Activated CD8-positive, alpha-beta memory T cell treated with anti-CD3 and anti-CD28 coated beads, Interleukin-2, amount 50 U/mL, for 24 hours (primary cell): ENCODE measurements around the gene MACC1.
"Not testable (repeated sequence)": the region's sequence is repeated elsewhere in the genome, so short reads cannot be mapped to it uniquely, and the experiment has no call there.

Source experiments
- DNase-seq: peaks from one replicate; pipeline ENCODE4 v3.0.0-alpha.2; 2020; ENCODE audit errors: extremely low read depth

MACC1 gene

GRCh38 chr7:20131776-20132175, 85.4 kb downstream of the MACC1 start:
- no peak for DNase-seq

- DNase-seq, result no peak
Measured at GRCh38 chr7:20129920-20130319, 87.3 kb downstream of the MACC1 start.

- DNase-seq, result no peak
Measured at GRCh38 chr7:20128001-20128400, 89.2 kb downstream of the MACC1 start.

DNA sequence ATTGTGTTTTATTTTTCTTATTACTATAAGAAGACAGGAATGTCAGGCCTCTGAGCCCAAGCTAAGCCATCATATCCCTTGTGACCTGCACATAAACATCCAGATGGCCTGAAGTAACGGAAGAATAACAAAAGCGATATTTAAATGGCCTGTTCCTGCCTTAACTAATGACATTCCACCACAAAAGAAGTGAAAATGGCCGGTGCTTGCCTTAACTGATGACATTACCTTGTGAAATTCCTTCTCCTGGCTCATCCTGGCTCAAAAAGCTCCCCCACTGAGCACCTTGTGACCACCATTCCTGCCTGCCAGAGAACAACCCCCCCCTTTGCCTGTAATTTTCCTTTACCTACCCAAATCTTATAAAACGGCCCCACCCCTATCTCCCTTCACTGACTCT, 91.1 kb downstream of the MACC1 start:
- DNase-seq, result not testable (repeated sequence)

DNA sequence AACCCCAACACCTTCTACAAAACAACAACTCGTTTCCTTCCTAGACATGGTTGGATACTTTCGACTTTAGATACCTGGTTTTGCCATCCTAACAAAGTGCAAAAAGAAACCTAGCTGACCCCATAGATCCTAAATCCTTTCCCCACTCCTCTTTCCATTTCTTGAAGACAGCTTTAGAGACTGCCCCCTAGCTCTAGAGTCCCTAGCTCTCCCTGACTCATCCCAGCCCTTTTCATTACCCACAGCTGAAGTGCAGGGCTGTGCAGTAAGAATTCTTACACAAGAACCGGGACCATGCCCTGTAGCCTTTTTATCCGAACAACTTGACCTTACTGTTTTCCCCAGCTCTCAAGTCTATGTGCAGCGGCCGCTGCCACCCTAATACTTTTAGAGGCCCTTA, 93.1 kb downstream of the MACC1 start:
- not testable (repeated sequence) for DNase-seq

DNA sequence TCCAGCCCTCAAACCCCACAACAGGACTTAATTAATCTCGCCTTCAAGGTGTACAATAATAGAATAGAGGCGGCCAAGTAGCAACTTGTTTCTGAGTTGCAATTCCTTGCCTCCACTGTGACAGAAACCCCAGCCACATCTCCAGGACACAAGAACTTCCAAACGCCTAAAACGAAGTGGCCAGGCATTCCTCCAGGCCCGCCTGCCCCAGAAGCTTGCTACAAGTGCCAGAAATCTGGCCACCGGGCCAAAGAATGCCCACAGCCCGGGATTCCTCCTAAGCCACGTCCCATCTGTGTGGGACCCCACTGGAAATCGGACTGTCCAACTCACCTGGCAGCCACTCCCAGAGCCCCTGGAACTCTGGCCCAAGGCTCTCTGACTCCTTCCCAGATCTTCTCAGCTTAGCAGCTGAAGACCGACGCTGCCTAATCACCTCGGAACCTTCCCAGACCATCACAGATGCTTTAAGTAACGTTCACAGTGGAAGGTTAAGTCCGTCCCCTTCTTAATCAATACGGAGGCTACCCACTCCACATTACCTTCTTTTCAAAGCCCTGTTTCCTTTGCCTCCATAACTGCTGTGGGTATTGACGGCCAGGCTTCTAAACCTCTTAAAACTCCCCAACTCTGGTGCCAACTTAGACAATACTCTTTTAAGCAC, 94.4 kb downstream of the MACC1 start:
- not testable (repeated sequence) for DNase-seq

DNA sequence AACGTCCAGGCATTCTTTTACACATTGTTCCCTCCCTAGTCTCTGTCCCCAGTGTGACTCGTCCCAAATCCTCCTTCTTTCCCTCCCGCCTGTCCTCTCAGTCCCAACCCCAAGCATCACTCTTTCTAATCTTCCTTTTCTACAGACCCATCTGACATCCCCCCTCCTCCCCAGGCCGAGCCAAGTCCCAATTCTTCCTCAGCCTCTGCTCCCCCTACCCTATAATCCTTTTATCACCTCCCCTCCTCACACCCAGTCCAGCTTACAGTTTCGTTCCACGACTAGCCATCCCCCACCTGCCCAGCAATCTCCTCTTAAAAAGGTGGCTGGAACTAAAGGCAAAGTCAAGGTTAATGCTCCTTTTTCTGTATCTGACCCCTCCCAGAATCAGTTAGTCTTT, 95.1 kb downstream of the MACC1 start:
- DNase-seq, result no peak

DNA sequence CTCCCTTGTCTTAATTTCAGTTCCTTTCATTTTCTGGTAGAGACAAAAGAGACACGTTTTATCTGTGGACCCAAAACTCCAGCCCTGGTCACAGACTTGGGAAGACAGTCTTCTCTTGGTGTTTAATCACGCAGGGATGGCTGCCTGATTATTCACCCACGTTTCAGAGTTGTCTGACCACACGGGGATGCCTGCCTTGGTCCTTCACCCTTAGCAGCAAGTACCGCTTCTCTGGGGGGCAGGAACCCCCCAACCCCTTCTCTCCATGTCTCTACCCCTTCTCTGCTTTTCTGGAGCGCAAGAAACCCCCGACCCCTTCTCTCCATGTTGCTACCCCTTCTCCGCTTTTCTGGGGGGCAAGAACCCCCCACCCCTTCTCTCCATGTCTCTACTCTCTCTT, 95.8 kb downstream of the MACC1 start:
- DNase-seq, result no peak

DNA sequence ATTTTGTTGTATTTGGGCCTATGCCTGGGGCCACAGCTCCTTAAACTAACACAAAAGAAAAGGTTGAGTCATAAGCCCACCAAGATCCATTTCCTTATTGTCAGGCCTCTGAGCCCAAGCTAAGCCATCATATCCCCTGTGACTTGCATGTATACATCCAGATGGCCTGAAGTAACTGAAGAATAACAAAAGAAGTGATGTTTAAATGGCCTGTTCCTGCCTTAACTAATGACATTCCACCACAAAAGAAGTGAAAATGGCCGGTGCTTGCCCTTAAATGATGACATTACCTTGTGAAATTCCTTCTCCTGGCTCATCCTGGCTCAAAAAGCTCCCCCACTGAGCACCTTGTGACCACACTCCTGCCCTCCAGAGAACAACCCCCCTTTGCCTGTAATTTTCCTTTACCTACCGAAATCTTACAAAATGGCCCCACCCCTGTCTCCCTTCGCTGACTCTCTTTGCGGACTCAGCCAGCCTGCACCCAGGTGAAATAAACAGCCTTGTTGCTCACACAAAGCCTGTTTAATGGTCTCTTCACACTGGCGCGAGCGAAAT, 96.5 kb downstream of the MACC1 start:
- DNase-seq, result not testable (repeated sequence)

DNA sequence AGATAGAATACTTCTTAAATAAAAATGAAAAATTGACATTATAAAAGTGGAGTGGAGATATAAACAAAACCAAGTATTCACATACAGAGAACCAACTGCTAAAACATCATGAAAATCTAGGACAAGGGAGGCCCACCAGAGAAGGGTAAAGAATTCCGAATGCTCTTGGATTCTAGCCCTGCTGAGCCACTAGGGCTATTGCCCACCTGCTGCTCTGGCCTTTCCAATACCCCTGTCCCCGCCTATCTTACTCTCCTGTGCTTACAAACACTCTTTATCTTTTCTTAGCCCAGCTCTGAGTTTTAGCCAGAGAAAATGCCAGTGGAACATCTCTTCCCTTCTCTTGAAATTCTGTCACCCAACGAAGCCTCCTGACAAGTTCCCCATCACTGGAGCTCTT, 100.3 kb downstream of the MACC1 start:
- no peak for DNase-seq

DNA sequence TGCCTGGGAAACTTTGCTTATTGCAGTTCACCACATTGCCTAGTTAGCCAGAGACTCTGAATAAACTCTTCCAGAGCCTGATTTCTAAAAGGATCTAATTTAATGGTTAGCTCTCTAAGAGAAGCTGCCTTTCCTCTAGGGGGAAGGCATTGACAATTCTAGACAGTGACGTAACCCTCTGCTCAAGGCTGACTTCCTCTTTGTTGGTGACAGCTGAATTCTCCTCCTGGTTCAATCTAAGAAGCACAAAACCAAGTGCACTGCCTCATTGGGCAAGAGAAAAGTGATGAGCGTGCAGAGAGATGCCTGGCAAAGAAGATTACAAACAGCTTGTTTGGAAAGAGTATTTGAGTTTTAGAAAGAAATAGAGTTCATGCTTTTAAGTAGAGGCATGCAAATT, 102.7 kb downstream of the MACC1 start:
- no peak for DNase-seq

DNA sequence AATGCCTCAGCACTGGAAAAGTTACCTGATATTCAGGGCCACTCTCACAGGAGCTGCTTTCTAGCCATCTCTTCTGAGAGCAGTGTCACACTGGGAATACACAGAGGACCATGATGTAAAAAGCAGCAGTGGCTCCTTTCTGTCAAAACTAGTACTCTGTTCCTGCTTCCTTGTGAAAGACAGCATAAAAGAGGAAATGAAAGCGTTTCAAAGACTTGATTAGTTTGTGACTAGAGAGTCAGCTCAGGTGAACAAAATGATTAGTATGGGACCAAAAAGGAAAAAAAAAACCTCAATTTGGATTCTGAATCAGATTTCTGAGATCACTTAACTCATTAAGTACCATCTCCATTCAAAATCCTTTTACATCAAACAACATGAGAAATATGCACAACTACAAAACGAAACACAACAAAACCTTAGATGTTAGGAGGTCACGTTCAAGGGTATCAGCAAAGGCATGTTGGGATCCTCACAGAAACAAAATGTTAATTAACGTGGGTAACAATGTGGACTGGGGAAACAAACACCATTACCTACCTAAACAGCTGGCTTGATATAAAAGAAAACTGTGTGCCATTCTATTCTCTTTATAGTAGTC, 103.7 kb downstream of the MACC1 start:
- DNase-seq, result no peak

GRCh38 chr7:20112696-20113095, 104.5 kb downstream of the MACC1 start:
- DNase-seq, result no peak

DNA sequence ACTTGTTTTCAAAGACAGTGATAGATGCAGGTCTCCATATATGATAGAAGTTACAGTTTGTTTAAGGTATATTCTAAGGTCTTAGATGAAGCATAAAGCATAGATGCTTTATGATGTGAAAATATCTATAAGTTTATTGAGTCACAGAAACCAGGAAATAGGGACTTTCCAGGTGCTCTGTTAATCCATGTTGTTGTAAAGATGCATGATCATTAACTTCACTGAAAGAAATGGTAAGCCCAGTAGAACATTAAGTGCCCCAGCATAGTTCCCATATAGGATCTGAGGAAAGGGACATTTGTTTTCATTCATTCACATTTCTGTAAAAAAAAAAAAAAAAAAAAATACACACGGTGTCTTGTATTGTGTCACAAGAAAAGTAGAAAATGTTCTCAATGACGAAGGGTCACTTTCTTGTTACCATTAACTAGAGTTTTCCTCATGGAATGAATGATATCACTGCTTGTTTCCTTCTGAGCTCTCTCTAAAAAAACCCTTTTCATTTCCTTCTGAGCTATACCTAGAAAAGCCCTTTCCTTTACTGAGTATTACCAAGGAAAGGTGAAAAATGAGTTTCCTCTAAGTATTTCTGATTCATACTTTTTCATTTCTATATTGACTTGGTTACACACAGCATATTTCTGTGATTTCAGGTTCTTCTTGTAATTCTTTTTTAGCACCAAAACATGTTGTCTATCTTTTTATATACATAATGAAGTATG, 105.2 kb downstream of the MACC1 start:
- DNase-seq, result no peak

- no peak for DNase-seq
Measured at GRCh38 chr7:20107582-20107981, 109.6 kb downstream of the MACC1 start.

- no peak for DNase-seq
Measured at GRCh38 chr7:20104696-20105095, 112.5 kb downstream of the MACC1 start.

DNA sequence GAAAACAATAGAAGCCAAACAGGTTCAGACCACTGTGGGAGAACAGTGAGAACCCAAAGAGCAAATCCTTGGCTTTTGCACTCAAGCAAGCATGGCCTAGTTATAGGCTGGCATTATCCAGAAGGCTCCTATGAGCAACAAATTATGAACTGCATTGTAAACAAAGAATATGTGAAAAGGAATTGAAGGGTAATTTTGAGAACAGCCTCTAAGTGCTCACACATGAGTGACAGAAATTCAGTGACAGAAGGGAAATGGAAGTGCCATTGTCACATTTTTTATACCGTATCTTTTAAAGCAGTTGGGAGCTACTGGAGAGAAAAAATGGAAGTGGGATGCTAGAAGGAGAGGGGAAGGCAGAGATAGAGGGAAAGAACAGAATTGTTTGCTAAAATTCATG, 114.2 kb downstream of the MACC1 start:
- DNase-seq, result no peak

DNA sequence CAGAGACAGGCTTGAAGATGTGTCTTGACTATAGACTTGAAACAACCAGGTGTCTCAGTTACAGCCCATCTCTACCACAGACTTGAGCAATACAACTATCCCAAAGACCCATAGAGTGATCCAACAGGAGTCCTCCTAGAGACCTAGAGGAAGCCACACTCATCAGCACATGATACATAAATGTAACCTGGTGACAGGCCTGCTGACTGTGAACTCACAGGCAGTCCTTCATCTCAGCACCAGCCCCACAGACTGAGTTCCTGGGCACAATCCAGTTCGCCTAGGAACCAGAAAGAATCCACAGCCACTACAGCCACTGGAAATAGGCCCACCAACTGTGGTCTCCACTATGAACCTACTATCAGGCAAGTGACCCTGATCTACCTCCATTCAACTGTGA, 121.3 kb downstream of the MACC1 start:
- DNase-seq, result no peak

DNA sequence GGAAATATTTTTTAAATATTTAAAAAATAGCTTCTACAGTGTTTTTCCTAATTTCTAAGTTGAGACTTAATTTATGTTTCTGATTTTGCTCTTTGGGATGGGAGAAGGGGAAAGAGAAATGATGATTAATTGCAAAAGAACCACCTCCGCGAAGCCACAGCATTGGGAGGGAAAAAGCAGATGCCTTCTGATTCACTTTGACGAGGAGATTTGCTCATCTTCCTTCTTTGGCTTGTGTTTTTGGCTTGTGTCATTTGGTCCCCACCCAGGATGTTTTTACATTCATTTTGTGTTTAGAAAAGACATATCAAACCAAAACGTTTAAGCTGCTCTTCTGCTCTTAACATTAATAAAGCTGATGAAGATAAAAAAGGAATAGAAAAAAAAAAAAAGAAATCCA, 121.7 kb downstream of the MACC1 start:
- no peak for DNase-seq

DNA sequence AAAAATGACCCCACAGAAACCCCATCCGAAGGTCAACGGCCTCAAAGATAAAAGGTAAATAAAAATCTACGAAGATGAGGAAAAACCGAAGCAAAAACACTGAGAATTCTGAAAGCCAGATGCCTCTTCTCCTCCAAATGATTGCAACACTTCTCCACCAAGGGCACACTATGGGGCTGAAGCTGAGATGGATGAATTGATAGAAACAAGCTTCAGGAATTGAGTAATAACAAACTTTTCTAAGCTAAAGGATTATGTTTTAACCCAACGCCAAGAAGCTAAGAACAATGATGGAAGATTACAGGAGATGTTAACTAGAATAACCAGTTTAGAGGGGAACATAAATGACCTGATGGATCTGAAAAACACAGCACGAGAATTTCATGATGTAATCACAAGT, 127.8 kb downstream of the MACC1 start:
- DNase-seq, result no peak

DNA sequence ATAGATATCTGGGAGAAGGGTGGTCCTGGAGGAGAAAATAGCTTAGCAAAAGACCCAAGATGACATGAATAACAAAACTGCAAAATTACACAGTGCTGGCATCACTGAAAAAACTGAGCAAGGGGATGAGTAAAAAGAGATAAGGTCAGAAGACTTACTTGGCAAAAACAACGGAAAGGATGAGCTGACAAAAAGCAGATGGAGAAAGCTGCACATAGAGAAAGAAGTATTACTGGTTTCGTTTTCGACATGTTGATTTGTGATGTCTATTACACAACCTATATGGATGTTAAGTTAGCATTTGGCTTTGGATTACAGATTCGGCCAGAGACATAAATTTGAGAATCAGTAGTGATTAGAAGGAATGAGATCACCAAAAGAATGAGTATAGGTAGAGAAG, 132.1 kb downstream of the MACC1 start:
- DNase-seq, result no peak
